Measurements from ENCODE around the gene PI4KA.
"Not testable (repeated sequence)": the region's sequence is repeated elsewhere in the genome, so short reads cannot be mapped to it uniquely, and the experiment has no call there.

PI4KA gene

GRCh38 chr22:20903093-20903492 lies 44.5 kb upstream of the PI4KA start:
- no peak overlapping the region for H3K4me3 ChIP-seq (ENCODE audit: low read depth, low read length)
- H3K27me3 ChIP-seq (replicated peaks): no peaks in the 10 kb centered on the region
- no peaks in the 10 kb centered on the region for H3K36me3 ChIP-seq (replicated peaks)
- H3K27ac ChIP-seq: no peak overlapping the region
- in situ Hi-C loops (cut with HindIII; ENCODE audit: low pct_ligation_motif_present, low sequenced_read_pairs): no loop called here
- DNase-seq: no peak
- TF ChIP-seq CTCF (IDR thresholded peaks at IDR 0.05; ENCODE audit: low read depth, low read length, missing control alignments): no peak

- H3K27me3 ChIP-seq (replicated peaks); in situ Hi-C loops (cut with HindIII; ENCODE audit: low pct_ligation_motif_present, low sequenced_read_pairs); DNase-seq; H3K27ac ChIP-seq; H3K4me3 ChIP-seq (ENCODE audit: low read depth, low read length); H3K36me3 ChIP-seq (replicated peaks): not testable (repeated sequence)
These were observed 42.8 kb upstream of the PI4KA start for GRCh38 chr22:20901093-20902033.

- Histone ChIP-seq H3K27me3 (replicated peaks) (no peaks in the 10 kb centered on the region), H3K36me3 (replicated peaks) (no peaks in the 10 kb centered on the region), H3K27ac (no peak overlapping the region), H3K4me3 (ENCODE audit: low read depth, low read length) (no peak overlapping the region)
- no peak for DNase-seq
- in situ Hi-C loops (cut with HindIII; ENCODE audit: low pct_ligation_motif_present, low sequenced_read_pairs): no loop called here
- TF ChIP-seq CTCF (IDR thresholded peaks at IDR 0.05; ENCODE audit: low read depth, low read length, missing control alignments): no peak
These were observed 41.3 kb upstream of the PI4KA start for GRCh38 chr22:20899827-20900423.

- H3K4me3 ChIP-seq (ENCODE audit: low read depth, low read length); DNase-seq; H3K27me3 ChIP-seq (replicated peaks); H3K36me3 ChIP-seq (replicated peaks); H3K27ac ChIP-seq; in situ Hi-C loops (cut with HindIII; ENCODE audit: low pct_ligation_motif_present, low sequenced_read_pairs): not testable (repeated sequence)
These were observed 39.1 kb upstream of the PI4KA start for GRCh38 chr22:20897737-20898136.

- no peak for DNase-seq
- H3K36me3 ChIP-seq (replicated peaks): peaks cover 8% of the 10 kb centered on the region
- H3K4me3 ChIP-seq (ENCODE audit: low read depth, low read length): no peak overlapping the region
- no peak for TF ChIP-seq CTCF (IDR thresholded peaks at IDR 0.05; ENCODE audit: low read depth, low read length, missing control alignments)
- H3K27me3 ChIP-seq (replicated peaks): no peaks in the 10 kb centered on the region
- H3K27ac ChIP-seq: no peak overlapping the region
- in situ Hi-C loops (cut with HindIII; ENCODE audit: low pct_ligation_motif_present, low sequenced_read_pairs): no loop called here
These were observed 32.4 kb upstream of the PI4KA start for GRCh38 chr22:20890975-20891374.

GRCh38 chr22:20889904-20890540 lies 31.4 kb upstream of the PI4KA start:
- H3K36me3 ChIP-seq (replicated peaks): peaks cover 8% of the 10 kb centered on the region
- in situ Hi-C loops (cut with HindIII; ENCODE audit: low pct_ligation_motif_present, low sequenced_read_pairs): no loop called here
- DNase-seq: no peak
- H3K27ac ChIP-seq: no peak overlapping the region
- H3K27me3 ChIP-seq (replicated peaks): no peaks in the 10 kb centered on the region
- TF ChIP-seq CTCF (IDR thresholded peaks at IDR 0.05; ENCODE audit: low read depth, low read length, missing control alignments): no peak
- H3K4me3 ChIP-seq (ENCODE audit: low read depth, low read length): no peak overlapping the region
